GM11168 (cell line): ENCODE results near the gene BLVRA.

ENCODE experiments used
- in situ Hi-C: fragments of 300-500 bp; cut with MboI; formaldehyde crosslinking; loops from one replicate; pipeline ENCODE4 v1.12.0; 2022; ENCODE audit warnings: low sequenced_read_pairs; ENCODE audit not compliant: unreplicated experiment

BLVRA gene

DNA sequence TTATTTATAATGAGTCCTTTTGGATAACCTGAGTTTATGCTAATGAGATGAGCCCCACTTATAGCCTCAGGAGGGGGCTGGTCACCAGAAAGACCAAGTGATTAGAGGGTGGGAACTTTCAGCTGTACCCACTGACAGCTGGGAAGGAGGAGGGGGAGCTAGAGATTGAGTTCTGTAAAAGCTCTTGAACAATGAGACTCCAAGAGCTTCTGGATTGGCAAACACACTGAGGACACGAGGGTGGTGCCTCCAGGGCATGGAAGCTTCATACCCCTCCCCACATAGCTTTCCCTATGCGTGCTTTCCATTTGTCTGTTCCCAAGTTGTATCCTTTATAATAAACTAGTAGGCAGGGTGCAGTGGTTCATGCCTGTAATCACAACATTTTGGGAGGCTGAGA, 90.6 kb downstream of the BLVRA start:
- in situ Hi-C loops: no loop called here

DNA sequence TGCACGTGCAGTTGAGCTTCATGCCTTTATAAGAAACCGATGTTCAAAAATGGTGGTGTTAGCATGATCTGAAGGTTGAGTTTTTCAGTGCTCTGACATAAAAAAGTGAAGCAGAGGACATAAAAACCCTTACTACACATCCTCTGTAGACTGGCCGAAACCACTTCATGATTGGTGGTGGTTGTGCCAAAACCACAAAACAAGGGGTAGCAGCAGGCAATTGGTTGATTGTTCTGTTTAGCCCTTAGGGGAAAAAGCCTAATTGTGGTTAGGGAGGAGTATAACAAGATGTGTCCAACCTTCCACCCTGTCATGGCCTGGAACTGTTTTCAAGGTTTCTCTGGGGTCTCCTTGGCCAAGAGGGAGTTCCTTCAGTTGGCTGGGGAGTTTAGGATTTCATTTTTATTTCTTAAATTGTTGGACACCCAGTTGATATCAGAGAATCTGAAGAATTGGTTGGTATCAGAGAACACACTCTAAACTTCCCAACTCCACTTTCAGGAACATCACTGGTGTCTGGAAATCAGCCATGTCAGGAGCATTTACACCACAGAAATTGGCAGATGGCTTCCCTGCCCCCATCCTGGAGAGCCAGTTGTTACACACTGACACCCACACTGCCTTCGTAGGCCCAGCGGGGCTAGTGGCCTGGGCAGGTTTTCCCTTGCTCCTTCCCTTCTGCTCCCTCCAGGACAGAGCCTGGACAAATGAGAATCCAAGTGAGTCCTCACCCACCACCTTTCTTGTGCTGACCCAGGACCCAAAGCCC, 92.1 kb downstream of the BLVRA start:
- in situ Hi-C loops: no loop called here

- in situ Hi-C loops: no loop called here
These were observed 93.3 kb downstream of the BLVRA start for GRCh38 chr7:43851805-43852204.

GRCh38 chr7:43855176-43855575, 96.7 kb downstream of the BLVRA start:
- in situ Hi-C loops: no loop called here

DNA sequence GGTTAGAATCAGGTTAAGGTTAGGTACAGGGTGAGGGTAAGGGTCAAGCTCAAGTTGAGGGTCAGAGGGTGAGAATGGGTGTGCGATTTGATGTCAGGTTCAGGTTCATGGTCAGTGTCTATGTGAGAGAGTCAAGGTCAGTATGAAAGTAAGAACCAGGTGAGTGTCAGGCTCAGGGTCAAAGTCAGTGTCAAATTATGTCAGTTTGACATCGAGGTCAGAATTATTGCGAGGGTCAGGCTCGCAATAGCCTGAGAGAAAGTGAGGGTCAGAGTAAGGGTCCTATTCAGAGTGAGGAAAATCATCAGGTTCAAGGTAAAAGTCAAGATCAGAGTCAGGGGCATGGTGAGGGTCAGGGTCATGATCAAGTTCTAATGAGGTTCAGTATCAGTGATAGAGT, 97.8 kb downstream of the BLVRA start:
- in situ Hi-C loops: no loop called here
